Spleen (tissue), 7 donors: ENCODE data around the gene TMEM119.

Experiments
- POLR2A ChIP-seq, 3 donors: fragments of 450-650 bp; IDR thresholded peaks; one replicate each; pipeline ENCODE4 v1.5.1; 2017; ENCODE audit warnings: antibody characterized with exemption in 3 of 3, mild to moderate bottlenecking in 1 of 3
- TF ChIP-seq, protein P1 (sequence below), 11 experiments: fragments of 200-600 bp in 7 of 11; fragments of 450-650 bp in 4 of 11; sonication (generic) in 4 of 11; IDR thresholded peaks in 8 of 11; conservative IDR thresholded peaks in 3 of 11; 1 replicate in 7 of 11; 2 replicates in 4 of 11; pipeline versions ENCODE4 v1.4.0 to v1.8.0; 2016 to 2021; ENCODE audit warnings: antibody characterized with exemption in 11 of 11, inconsistent platforms in 4 of 11, mild to moderate bottlenecking in 1 of 11
- donor health status: DM: no; HTN: no; CAD: no; lungs with moderate emphysema.
- donor health status: DM: no; HTN: no; CAD: no.
- donor health status: DM: no; HTN: no; CAD: no.

DNA sequence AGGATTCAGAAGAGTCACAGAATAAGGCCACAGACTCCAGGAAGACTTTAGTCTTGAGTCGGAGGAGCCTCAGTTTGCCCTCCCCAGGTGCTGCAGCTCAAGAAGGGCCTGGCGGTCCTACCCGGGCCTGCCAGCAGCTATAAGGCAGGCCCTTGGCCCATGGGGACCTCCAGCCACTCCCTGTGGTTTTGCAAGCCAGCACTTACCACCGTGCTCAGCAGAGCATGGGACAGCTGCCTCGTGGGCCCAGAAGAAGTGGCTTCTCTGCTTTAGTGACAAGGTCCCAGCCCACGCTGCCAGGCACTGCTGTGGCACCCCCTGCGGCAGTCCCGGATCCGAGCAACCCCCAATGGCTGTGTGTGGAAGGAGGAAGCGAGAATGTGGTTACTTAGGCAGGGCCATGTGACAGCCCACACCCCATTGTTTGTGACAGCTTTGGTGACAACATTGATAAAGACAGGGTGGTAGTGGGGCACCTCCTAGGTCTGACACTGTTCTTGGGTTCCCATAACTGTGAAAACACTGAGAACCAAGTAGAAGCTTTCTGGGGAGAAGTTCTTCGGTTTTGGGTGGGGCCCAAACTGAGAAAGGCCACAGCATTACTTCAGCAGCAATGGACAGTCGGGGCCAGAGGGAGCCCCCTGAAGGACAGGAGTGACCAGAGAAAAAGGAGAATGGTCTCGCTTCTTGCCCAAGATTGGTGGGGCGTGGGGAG is 35.8 kb upstream of the TMEM119 start, which contains the start of gene SELPLG:
- TF ChIP-seq POLR2A (IDR thresholded peaks at IDR 0.05) = peak; percentile 43 to 61 (median 52)
- TF ChIP-seq, protein P1, sequence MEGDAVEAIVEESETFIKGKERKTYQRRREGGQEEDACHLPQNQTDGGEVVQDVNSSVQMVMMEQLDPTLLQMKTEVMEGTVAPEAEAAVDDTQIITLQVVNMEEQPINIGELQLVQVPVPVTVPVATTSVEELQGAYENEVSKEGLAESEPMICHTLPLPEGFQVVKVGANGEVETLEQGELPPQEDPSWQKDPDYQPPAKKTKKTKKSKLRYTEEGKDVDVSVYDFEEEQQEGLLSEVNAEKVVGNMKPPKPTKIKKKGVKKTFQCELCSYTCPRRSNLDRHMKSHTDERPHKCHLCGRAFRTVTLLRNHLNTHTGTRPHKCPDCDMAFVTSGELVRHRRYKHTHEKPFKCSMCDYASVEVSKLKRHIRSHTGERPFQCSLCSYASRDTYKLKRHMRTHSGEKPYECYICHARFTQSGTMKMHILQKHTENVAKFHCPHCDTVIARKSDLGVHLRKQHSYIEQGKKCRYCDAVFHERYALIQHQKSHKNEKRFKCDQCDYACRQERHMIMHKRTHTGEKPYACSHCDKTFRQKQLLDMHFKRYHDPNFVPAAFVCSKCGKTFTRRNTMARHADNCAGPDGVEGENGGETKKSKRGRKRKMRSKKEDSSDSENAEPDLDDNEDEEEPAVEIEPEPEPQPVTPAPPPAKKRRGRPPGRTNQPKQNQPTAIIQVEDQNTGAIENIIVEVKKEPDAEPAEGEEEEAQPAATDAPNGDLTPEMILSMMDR (IDR thresholded peaks at IDR 0.05 in 8 of 11, conservative IDR thresholded peaks at IDR 0.05 in 3 of 11) = peak; percentile 15 to 70 (median 52)
